ENCODE data around the gene TSPYL1. TPM values are rescaled to one million over a fixed set of nuclear protein-coding genes. Genes with fewer than 3 reads are reported as not detected.
A peak's percentile ranks its signal among the peaks of the same experiment; 100 is the strongest.

The TSPYL1 gene
- total and polyA plus RNA-seq, 9 of the 15 experiments (the other 6 are each of a cell fraction or from before 2014, with no cell fraction given) = 23.1 to 56.8 (median 37.9) TPM

DNA sequence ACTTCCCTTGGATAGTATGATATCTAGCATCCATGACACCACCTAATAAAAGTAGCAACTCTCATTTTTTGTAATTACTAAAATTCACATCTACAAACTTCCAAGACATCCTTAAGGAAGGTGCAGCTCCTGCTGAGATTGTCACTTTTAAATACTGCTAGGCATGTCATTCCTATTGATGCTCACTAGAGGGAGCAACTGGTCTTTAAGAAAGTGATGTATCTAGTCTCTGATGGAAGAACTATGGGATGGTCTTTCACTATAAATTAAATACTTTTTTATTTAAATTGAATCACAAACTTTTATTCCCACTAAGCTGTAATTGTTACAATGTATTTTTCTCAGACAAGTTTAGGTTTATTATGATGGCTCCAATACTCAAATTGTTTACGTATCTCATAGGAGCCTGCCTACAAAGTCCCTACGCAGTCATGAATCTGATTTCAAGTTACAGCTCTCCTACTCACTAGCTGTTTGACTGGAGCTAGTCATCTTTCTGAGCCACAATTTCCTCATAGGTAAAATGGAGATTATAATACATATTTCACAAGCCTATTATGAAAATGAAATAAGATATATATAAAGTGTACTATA, 8.1 kb upstream of the TSPYL1 start (continued):
- TF ChIP-seq, protein P1, sequence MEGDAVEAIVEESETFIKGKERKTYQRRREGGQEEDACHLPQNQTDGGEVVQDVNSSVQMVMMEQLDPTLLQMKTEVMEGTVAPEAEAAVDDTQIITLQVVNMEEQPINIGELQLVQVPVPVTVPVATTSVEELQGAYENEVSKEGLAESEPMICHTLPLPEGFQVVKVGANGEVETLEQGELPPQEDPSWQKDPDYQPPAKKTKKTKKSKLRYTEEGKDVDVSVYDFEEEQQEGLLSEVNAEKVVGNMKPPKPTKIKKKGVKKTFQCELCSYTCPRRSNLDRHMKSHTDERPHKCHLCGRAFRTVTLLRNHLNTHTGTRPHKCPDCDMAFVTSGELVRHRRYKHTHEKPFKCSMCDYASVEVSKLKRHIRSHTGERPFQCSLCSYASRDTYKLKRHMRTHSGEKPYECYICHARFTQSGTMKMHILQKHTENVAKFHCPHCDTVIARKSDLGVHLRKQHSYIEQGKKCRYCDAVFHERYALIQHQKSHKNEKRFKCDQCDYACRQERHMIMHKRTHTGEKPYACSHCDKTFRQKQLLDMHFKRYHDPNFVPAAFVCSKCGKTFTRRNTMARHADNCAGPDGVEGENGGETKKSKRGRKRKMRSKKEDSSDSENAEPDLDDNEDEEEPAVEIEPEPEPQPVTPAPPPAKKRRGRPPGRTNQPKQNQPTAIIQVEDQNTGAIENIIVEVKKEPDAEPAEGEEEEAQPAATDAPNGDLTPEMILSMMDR (IDR thresholded peaks at IDR 0.05 in 2 of 3, conservative IDR thresholded peaks at IDR 0.05 in 1 of 3; ENCODE audit: insufficient read depth in 2 of 3, low read depth in 1 of 3, low read length in 3 of 3) = peak; percentile 66 to 88 (median 74); a peak in 5 of 6 replicates
- TF ChIP-seq NEUROD1 (IDR thresholded peaks at IDR 0.05; ENCODE audit: borderline replicate concordance, low read depth, low read length, partially characterized antibody) = no peak
- TF ChIP-seq, protein P2, sequence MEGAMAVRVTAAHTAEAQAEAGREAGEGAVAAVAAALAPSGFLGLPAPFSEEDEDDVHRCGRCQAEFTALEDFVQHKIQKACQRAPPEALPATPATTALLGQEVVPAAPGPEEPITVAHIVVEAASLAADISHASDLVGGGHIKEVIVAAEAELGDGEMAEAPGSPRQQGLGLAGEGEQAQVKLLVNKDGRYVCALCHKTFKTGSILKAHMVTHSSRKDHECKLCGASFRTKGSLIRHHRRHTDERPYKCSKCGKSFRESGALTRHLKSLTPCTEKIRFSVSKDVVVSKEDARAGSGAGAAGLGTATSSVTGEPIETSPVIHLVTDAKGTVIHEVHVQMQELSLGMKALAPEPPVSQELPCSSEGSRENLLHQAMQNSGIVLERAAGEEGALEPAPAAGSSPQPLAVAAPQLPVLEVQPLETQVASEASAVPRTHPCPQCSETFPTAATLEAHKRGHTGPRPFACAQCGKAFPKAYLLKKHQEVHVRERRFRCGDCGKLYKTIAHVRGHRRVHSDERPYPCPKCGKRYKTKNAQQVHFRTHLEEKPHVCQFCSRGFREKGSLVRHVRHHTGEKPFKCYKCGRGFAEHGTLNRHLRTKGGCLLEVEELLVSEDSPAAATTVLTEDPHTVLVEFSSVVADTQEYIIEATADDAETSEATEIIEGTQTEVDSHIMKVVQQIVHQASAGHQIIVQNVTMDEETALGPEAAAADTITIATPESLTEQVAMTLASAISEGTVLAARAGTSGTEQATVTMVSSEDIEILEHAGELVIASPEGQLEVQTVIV (CRISPR knock-in tag; IDR thresholded peaks at IDR 0.05; ENCODE audit: borderline replicate concordance) = no peak
- no peak for TF ChIP-seq XRCC5 (IDR thresholded peaks at IDR 0.05; ENCODE audit: low read depth, low read length)
- TF ChIP-seq SMC3 (conservative IDR thresholded peaks at IDR 0.05; ENCODE audit: insufficient read depth, low read depth, low read length) = peak; percentile 57
- TF ChIP-seq RFX7 (CRISPR knock-in tag; IDR thresholded peaks at IDR 0.05) = no peak
- peak; percentile 59; the same call in 1 of the 2 replicates for TF ChIP-seq REST (IDR thresholded peaks at IDR 0.05; ENCODE audit: borderline replicate concordance)
- no peak for TF ChIP-seq REST (CRISPR knock-in tag; IDR thresholded peaks at IDR 0.05; ENCODE audit: low read depth)
- no peak for TF ChIP-seq GTF2E2 (tag; IDR thresholded peaks at IDR 0.05)
- TF ChIP-seq ZNF408 (CRISPR knock-in tag; IDR thresholded peaks at IDR 0.05; ENCODE audit: low read depth) = no peak
- no peak for TF ChIP-seq NFIX (CRISPR knock-in tag; IDR thresholded peaks at IDR 0.05; ENCODE audit: low read depth)
- peak; percentile 77 for TF ChIP-seq DEAF1 (CRISPR knock-in tag; IDR thresholded peaks at IDR 0.05)
- TF ChIP-seq RNF2 (IDR thresholded peaks at IDR 0.05) = no peak
- TF ChIP-seq ZNF175 (CRISPR knock-in tag; IDR thresholded peaks at IDR 0.05; ENCODE audit: low read depth) = no peak

Measured in K562 (cell line).